T-helper 1 cell treated with Interleukin-12 subunit alpha and Interleukin-12 subunit beta and Interleukin-4 antibody, amounts not matched to agents 30 μg/mL and 1 μg/mL, for 36 hours (primary cell): Measurements from ENCODE around the gene SAYSD1.

ENCODE experiments used
- H3K27ac Mint-ChIP-seq: one replicate; pipeline ENCODE4 v1.8.0; 2021; ENCODE audit warnings: mild to moderate bottlenecking, mixed read lengths
- H3K27me3 Mint-ChIP-seq: one replicate; pipeline ENCODE4 v1.8.0; 2021; ENCODE audit warnings: low read depth, mixed read lengths
- H3K36me3 Mint-ChIP-seq: one replicate; pipeline ENCODE4 v1.8.0; 2021; ENCODE audit warnings: low read depth, mixed read lengths
- H3K4me1 Mint-ChIP-seq: one replicate; pipeline ENCODE4 v1.8.0; 2021; ENCODE audit warnings: low read depth, mixed read lengths
- H3K4me3 Mint-ChIP-seq: one replicate; pipeline ENCODE4 v1.8.0; 2021; ENCODE audit warnings: mild to moderate bottlenecking, moderate library complexity, mixed read lengths
- H3K9me3 Mint-ChIP-seq: one replicate; pipeline ENCODE4 v1.8.0; 2021; ENCODE audit warnings: mixed read lengths

The SAYSD1 gene

DNA sequence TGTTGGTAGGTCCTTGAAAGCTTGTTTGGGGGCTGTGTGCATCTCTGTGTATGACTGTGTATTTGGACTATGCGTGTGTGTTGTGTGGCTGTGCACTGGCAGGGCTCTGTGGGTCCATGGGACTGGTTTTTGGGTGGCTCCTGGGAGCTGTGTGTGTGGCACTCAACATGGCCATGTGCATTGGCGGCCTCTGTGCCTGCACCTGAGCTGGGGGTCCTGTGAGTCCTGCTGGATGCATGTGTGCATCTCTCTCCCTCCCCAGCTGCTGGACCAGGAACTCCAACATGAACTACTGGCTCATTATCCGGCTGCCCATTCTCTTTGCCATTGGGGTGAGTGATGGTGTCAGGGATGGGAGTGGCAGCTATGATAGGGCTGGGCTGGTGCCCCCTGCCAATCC is 36.3 kb downstream of the SAYSD1 start:
- no peak overlapping the region for H3K27ac Mint-ChIP-seq

DNA sequence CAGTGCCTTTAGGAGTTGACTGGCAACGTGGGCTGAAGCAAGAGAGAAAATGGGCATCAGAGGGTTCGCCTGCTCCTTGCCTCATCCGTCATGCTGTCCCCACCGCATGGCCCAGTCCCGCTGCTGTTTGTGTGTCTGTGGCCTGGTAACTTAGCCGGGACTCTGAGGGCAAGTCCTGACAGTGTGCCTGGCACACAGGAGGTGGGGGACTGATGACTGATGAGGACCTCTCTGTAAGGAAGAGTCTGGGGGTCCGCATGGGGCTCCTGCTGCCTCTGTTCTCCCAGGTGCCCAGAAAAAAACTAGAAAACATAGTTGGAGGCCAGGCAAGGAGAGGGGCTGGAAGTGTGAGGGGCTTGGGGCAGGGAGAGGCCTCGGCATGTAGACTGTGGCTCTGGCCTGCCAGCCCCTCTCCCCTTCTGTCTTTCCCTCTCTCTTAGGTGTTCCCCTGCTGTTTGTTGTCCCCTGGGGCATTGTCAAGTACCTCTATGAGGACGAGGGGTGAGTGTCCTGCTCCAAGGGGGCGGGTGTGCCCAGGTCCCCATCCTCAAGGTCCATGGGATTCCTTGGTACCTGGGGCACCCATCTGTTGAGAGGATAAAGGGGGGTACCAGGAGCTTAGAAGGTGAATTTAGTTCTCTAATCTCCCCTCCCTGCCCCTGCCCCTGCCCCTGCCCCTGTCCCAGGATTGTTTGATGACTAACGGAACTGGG is 36.9 kb downstream of the SAYSD1 start:
- no peak overlapping the region for H3K27ac Mint-ChIP-seq
- peaks cover 3% of the 10 kb centered on the region for H3K4me1 Mint-ChIP-seq
- peaks cover 4% of the 10 kb centered on the region for H3K27me3 Mint-ChIP-seq
- no peaks in the 10 kb centered on the region for H3K36me3 Mint-ChIP-seq
- no peak overlapping the region for H3K4me3 Mint-ChIP-seq
- H3K9me3 Mint-ChIP-seq: no peaks in the 10 kb centered on the region

More for the DNA sequence above, 36.3 kb downstream of the SAYSD1 start:
- no peaks in the 10 kb centered on the region for H3K9me3 Mint-ChIP-seq
- no peak overlapping the region for H3K4me3 Mint-ChIP-seq
- no peaks in the 10 kb centered on the region for H3K36me3 Mint-ChIP-seq
- peaks cover 8% of the 10 kb centered on the region for H3K27me3 Mint-ChIP-seq
- H3K4me1 Mint-ChIP-seq: peaks cover 3% of the 10 kb centered on the region

DNA sequence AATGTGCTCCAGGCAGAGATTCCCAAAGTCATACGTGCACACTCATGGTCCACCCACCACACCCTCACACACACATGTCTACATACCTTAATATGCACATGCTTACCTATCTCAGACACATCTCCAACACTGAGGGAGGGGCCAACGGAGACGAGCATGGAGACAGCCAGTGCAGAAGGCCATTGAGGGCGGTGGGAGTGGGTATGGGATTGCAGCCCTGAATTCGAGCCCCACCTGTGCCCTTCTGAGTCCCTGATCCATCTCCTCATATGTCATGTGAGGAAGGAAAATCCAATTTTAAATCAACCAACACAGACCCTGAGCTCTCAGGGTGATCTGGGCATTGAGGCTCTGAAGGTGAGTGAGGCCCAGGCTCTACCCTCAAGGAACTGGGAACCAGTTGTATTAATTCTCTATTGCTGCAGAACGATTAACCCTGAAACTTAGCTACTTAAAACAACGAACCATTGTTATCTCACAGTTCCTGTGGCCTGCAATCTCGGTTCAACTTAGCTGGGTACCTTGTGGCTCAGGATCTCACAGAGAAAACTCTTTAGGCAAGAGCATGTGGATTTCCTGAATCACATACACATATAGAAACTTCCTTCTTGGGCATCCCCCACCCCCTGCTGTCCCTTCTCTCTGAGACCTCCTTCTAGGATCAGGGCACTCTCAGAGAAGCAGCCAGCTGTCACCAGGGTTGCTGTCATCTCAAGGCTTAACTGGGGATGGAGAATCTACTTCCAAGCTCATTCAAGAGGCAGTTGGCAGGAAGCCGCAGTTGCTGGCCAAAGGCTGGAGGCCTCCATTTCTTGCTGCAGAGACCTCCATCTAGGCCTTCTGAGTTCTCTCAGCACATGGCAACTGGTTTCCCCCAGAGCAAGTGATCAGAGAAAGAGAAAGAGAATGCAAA is 38.1 kb downstream of the SAYSD1 start:
- peaks cover 3% of the 10 kb centered on the region for H3K4me1 Mint-ChIP-seq

DNA sequence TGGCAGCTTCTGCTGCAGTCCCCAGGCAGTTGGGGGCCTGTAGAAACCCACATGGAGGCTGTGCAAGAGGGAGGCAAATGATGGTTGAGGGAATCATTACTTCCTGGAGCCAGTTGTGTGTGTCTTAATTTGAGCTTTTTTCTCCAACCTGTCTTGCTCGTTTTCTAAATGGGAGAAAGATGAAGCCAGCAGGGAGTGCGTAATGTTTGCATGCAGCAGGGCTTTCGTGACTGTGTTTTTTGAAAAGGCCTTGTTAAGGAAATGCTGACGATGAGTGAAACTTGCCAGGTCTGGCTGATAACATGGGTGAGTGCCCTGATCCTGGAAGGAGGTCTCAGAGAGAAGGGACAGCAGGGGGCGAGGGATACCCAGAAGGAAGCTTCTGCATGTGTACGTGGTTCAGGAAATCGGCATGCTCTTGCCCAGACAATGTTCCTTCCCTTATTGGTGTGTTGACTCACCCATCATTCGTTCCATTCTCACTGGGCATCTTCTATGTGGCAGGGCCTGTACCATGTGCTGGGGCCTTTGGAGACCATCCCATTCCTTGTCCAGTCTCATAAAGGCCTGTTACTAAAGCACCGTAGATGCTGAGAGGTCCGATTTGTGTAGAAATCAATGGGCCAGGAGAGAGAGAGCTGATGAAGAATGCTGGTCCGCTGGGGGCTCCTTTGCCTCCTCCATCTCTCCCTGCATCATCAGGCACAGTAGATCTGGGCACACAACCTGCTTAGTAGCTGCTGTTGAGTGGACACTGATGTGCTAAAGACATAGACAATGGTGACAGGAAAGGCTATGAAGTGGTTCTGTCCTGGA is 39.0 kb downstream of the SAYSD1 start:
- Mint-ChIP-seq H3K27me3 (peaks cover 8% of the 10 kb centered on the region), H3K36me3 (no peaks in the 10 kb centered on the region), H3K4me1 (peaks cover 3% of the 10 kb centered on the region), H3K27ac (no peak overlapping the region), H3K9me3 (no peaks in the 10 kb centered on the region), H3K4me3 (no peak overlapping the region)

More for the DNA sequence above, 38.1 kb downstream of the SAYSD1 start:
- Mint-ChIP-seq H3K9me3 (no peaks in the 10 kb centered on the region), H3K4me3 (no peak overlapping the region), H3K36me3 (no peaks in the 10 kb centered on the region), H3K27me3 (peaks cover 3% of the 10 kb centered on the region), H3K27ac (no peak overlapping the region)

DNA sequence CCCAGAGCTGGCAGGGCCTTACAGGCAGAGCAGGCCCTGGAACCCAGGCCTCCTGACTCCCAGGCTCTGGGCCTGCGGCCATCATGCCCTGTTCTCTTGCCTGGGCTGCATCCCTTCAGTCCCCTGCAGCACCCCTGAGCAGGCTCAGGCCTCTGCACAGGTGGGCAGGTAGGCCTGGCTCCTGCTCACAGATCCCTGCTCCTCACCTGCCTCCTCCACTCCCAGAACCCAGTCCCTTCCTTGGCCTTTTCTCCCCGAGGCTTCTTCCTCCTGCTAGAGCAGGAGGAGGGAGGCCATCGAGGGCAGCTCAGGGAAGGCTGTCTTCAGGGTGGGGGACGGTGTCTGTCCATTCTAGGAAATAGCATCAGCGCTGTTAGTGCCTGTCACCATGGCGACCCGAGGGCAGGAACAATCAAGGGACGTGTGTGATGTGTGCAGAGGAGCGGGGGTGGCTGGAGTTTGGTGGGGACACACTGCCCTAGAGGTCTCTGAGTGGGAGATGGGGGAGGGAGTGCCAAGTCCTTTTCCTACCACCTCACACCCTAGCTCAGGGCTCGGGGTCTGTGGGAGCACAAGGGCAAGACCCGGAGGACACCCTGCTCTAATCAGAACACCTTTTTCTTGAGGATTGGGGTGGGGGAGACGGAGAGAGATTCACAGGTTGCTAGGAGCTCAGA is 39.8 kb downstream of the SAYSD1 start:
- no peak overlapping the region for H3K27ac Mint-ChIP-seq
- H3K27me3 Mint-ChIP-seq: peaks cover 12% of the 10 kb centered on the region
- peaks cover 3% of the 10 kb centered on the region for H3K4me1 Mint-ChIP-seq
- no peak overlapping the region for H3K4me3 Mint-ChIP-seq
- H3K36me3 Mint-ChIP-seq: no peaks in the 10 kb centered on the region
- no peaks in the 10 kb centered on the region for H3K9me3 Mint-ChIP-seq

DNA sequence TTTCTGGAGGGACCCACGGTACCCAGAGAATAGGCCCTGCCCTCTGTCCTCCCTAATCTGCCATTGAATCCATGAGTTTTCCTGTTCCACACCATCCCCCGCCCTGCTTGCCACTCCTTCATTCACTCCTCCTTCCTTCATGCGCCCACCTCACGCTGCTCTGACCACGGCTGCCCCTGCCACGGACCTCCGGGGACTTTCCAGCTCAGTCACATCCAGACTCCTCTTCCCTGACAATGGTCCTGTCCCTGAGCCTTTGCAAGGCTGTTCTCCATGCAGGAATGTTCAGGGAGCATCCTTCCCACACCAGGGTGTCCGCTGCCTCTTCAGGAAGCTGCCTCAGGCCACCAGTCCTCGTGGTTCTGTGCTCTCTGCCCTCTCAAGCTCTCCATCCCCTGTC is 40.5 kb downstream of the SAYSD1 start:
- Mint-ChIP-seq H3K9me3 (no peaks in the 10 kb centered on the region), H3K36me3 (no peaks in the 10 kb centered on the region), H3K4me3 (no peak overlapping the region), H3K27ac (no peak overlapping the region), H3K27me3 (peaks cover 14% of the 10 kb centered on the region), H3K4me1 (peaks cover 3% of the 10 kb centered on the region)

DNA sequence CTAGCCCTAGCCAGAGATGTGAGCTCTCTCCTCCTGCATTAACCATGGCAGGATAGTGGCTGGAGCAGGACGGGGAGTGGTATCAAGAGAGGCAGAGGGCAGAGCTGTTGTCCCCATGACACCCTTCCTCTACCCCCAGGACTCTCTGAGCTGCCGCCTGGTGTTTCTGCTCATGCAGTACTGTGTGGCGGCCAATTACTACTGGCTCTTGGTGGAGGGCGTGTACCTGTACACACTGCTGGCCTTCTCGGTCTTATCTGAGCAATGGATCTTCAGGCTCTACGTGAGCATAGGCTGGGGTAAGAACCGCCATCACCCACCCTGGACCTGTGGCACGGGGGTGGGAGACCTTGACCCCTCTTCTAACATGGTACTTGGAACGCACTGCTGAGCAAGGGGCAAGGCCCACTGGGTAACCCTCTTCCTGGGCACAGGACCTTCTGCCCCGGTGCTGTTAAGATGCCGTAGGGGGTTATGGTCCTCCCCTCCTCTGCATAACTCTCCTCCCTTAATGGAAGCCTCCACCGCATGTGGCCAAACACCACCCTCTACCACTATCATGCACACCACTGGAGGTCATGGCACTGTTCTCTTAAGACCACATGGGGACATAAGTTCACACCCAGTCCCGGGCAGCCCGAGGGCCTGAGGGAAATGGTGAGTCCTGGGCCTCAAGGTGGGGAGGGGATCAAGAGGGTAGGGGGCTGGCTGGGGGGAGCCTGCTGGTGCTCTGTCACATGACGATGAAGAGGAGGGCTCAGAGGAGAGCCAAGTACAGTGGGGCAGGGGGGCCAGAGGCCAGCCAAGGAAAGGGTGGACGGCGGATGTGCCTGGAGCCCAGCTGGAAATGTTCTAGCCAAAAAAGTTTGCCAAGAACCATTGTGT is 41.3 kb downstream of the SAYSD1 start:
- Mint-ChIP-seq H3K4me3 (no peak overlapping the region), H3K4me1 (peaks cover 3% of the 10 kb centered on the region), H3K27ac (no peak overlapping the region), H3K36me3 (no peaks in the 10 kb centered on the region), H3K9me3 (no peaks in the 10 kb centered on the region), H3K27me3 (peaks cover 18% of the 10 kb centered on the region)

DNA sequence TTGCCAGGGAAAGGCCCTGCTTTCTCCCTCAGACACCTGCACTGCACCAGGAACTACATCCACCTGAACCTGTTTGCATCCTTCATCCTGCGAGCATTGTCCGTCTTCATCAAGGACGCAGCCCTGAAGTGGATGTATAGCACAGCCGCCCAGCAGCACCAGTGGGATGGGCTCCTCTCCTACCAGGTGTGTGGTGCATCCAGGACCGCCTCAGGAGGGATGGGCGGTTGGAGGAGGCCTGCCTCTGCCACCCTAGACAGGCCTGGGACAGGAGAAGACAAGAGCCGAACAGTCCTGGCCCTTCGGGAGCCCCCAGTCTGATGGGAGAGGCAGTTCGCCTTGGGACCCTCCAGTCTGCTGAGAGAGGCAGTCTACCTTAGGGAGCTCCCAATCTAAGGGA is 42.2 kb downstream of the SAYSD1 start:
- no peak overlapping the region for H3K27ac Mint-ChIP-seq
- no peak overlapping the region for H3K4me3 Mint-ChIP-seq
- peaks cover 19% of the 10 kb centered on the region for H3K27me3 Mint-ChIP-seq
- peaks cover 3% of the 10 kb centered on the region for H3K4me1 Mint-ChIP-seq
- no peaks in the 10 kb centered on the region for H3K9me3 Mint-ChIP-seq
- H3K36me3 Mint-ChIP-seq: no peaks in the 10 kb centered on the region

DNA sequence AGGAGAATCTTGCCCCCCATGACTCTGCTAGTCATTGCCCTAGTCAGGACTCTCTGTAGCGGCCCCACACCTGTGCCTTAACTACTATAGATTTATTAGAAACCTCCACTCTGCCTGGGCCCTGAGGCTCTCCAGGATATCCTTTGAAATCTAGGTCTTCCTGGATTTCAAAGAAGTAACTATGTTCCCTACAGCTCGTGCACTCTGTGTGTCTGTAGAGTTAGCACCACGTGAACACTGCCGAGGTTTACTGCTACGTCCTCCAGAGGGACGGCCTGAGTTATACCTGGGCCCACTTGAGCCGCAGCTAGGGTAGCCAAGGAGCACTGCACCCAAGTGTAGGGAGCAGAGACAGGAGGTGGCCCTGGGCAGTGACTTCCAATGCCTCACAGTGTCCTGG is 46.6 kb downstream of the SAYSD1 start:
- no peaks in the 10 kb centered on the region for H3K9me3 Mint-ChIP-seq
- H3K27ac Mint-ChIP-seq: no peak overlapping the region
- no peaks in the 10 kb centered on the region for H3K36me3 Mint-ChIP-seq
- H3K27me3 Mint-ChIP-seq: peaks cover 40% of the 10 kb centered on the region
- no peaks in the 10 kb centered on the region for H3K4me1 Mint-ChIP-seq
- H3K4me3 Mint-ChIP-seq: no peak overlapping the region

DNA sequence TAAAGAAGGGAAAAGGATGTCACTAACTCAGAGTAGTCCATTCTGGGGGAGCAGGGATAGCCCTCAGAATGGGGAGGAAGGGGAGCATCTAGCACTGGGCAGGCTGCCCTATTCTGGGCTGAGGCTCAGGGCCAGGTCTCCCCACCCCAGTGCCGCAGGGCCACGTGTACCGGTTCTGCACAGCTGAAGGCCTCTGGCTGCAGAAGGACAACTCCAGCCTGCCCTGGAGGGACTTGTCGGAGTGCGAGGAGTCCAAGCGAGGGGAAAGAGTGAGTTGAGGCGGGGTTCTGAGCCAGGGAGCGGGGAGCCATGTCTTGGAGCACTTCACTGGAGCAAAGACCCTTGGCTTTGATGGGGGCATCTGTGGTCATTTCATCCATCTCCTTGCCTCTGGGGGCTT is 49.4 kb downstream of the SAYSD1 start:
- Mint-ChIP-seq H3K9me3 (no peaks in the 10 kb centered on the region), H3K27me3 (peaks cover 40% of the 10 kb centered on the region), H3K4me1 (no peaks in the 10 kb centered on the region), H3K27ac (no peak overlapping the region), H3K4me3 (no peak overlapping the region), H3K36me3 (no peaks in the 10 kb centered on the region)

DNA sequence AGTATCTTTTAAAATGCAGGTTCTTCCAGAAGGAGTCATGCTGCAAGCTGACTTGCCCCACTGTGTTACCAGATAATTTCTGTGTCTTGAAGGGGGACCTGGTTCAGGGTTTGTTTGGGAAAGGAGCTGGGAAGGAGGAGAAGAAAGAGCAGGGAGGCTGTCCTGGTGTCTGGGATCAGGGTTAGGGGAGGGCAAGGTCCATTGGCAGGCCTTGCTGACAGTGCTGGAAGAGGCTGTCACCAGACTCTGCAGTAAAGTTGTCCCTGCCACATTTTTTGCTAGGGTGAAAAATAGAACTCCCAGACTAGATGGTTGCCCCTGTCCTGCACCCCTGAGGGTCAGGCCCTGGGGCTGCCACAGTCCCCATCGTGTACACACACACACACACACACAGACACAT is 51.5 kb downstream of the SAYSD1 start:
- Mint-ChIP-seq H3K4me1 (no peaks in the 10 kb centered on the region), H3K27me3 (peaks cover 32% of the 10 kb centered on the region), H3K4me3 (no peak overlapping the region), H3K27ac (no peak overlapping the region), H3K36me3 (no peaks in the 10 kb centered on the region), H3K9me3 (no peaks in the 10 kb centered on the region)

DNA sequence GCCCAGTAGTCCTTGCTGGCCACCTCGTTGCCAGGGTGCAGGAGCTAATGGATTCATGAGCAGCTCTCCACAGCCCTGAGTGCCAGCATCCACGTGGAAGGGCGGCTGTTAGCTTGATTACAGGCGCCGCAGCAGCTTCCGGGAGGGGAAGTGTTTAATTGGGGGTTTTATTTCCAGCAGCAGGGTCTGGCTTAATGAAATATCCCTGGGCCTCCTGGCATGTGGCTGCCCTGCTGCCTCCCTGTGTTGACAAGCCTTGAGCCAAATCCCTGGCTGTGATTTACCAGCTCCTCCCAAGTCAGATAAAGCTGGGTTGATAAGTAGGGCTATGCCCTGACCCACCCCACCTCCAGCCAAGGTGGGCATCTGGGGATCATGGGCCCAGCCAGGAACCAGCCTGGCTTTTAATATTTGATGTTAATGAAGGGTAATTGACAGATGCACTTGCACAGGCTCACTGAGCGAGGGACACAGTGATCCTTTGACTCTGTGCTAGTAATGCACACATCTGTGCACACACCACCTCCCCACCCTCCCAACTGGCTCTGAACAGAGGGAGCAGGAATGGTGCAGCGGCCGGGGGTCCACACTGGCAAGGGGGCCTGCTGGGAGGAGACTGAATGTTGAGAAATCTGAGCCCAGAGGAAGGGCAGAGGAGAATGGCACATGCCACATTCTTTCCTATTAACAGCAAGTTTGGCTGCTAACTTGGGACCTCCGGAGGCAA is 52.8 kb downstream of the SAYSD1 start:
- H3K36me3 Mint-ChIP-seq: no peaks in the 10 kb centered on the region
- no peaks in the 10 kb centered on the region for H3K9me3 Mint-ChIP-seq
- H3K27ac Mint-ChIP-seq: no peak overlapping the region
- H3K27me3 Mint-ChIP-seq: peaks cover 26% of the 10 kb centered on the region
- H3K4me1 Mint-ChIP-seq: no peaks in the 10 kb centered on the region
- H3K4me3 Mint-ChIP-seq: no peak overlapping the region

DNA sequence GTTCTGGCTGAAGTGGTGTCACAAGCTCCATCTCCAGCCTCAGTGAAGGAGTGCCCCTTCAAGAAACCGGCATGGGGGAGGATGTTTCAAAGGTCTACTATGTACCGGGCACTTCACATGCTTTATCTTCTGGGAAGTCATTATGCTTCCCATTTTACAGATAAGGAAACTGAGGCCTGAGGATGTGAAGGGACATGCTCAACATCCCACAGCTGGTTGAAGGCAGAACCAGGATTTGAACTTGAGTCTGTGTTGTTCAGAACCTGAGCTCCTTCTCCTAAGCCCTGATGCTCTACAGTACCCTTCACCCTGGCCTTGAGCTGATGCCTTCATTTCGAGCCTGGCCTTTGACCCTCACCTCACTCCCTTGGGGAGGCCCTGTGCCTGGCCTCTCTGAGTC is 53.4 kb downstream of the SAYSD1 start:
- Mint-ChIP-seq H3K27ac (no peak overlapping the region), H3K4me1 (no peaks in the 10 kb centered on the region), H3K9me3 (no peaks in the 10 kb centered on the region), H3K27me3 (peaks cover 28% of the 10 kb centered on the region), H3K4me3 (no peak overlapping the region), H3K36me3 (no peaks in the 10 kb centered on the region)
